ENCODE results near the gene CA11.

DNA sequence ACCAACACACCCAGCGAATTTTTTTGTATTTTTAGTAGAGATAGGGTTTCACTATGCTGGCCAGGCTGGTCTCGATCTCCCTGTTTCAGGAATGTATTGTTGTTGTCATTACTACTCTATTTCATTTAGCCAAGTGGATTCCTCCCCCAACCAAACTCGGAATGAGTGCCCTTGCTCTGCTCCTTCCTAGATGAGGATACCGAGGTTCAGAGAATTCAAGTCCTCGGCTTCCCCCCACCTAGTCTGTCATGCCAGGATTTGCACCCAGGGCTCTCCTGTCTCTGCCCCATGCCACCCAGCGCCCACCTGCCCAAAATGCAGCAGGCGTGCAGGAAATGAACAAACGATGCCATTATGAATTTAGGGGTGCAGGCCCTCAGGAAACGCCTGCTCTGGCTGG lies 43.0 kb downstream of the CA11 start:
- TF ChIP-seq POLR2A (IDR thresholded peaks at IDR 0.05), result no peak
- TF ChIP-seq, protein P1, sequence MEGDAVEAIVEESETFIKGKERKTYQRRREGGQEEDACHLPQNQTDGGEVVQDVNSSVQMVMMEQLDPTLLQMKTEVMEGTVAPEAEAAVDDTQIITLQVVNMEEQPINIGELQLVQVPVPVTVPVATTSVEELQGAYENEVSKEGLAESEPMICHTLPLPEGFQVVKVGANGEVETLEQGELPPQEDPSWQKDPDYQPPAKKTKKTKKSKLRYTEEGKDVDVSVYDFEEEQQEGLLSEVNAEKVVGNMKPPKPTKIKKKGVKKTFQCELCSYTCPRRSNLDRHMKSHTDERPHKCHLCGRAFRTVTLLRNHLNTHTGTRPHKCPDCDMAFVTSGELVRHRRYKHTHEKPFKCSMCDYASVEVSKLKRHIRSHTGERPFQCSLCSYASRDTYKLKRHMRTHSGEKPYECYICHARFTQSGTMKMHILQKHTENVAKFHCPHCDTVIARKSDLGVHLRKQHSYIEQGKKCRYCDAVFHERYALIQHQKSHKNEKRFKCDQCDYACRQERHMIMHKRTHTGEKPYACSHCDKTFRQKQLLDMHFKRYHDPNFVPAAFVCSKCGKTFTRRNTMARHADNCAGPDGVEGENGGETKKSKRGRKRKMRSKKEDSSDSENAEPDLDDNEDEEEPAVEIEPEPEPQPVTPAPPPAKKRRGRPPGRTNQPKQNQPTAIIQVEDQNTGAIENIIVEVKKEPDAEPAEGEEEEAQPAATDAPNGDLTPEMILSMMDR (IDR thresholded peaks at IDR 0.05), result no peak

Data from lower leg skin (tissue), 3 donors.